GM10847 (cell line): ENCODE measurements around the gene GEMIN7.

Source experiments
- POLR2A ChIP-seq: IDR thresholded peaks from 2 replicates; pipeline ENCODE4 v1.6.1; 2011; ENCODE audit not compliant: insufficient read length; ENCODE audit errors: extremely low read depth

GEMIN7 gene

GRCh38 chr19:45050036-45050435 is 29.0 kb upstream of the GEMIN7 start:
- TF ChIP-seq POLR2A = no peak

DNA sequence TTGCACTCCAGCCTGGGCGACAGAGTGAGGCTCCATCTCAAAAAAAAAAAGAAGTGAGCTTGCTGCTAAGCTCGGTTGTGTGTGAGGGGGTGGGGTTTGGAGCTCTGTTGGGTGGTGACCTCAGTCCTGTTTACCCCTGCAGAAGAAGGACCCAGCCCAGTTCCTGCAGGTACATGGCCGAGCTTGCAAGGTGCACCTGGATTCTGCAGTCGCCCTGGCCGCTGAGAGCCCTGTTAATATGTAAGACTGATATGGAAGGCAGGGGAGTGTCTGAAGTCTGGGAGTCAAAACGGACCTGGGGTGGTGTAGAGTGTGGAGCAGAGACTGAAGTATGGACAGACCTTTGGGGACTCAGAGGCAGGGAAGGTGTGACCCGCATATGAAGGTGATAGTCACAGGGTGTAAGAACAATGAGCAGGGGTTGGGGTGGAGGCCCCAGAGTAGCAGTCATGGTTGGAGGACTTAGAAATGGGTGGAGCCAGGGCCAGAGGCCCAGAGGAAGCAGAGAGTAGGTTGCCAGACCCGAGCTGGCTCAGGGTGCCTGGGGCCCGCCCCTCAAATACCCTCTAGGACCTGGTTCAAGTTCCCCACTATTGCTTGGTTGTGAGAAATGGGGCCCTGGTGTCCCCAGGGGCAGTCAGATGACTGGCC is 27.0 kb upstream of the GEMIN7 start:
- TF ChIP-seq POLR2A = no peak

- no peak for TF ChIP-seq POLR2A
Measured at GRCh38 chr19:45056831-45057230, 22.2 kb upstream of the GEMIN7 start.

DNA sequence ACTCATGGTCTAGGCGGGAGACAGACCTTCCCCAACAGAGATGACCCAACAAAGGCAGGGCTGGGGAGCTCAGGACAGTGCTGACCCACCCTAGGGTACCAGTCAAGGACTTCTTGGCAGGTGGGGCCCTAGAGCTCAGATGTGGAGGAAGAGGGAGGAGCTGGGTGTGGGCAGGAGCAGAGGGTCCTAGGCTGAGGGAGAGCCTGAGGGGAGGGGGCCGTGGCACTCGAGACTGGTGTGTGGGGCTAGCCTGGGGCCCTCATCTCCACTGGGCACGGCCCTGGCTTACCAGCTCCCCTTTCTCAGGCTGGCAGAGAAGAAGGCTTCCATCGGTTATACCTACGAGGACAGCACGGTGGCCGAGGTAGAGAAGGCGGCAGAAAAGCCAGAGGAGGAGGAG is 21.6 kb upstream of the GEMIN7 start:
- no peak for TF ChIP-seq POLR2A

- no peak for TF ChIP-seq POLR2A
Measured at GRCh38 chr19:45058622-45059159, 20.4 kb upstream of the GEMIN7 start.

DNA sequence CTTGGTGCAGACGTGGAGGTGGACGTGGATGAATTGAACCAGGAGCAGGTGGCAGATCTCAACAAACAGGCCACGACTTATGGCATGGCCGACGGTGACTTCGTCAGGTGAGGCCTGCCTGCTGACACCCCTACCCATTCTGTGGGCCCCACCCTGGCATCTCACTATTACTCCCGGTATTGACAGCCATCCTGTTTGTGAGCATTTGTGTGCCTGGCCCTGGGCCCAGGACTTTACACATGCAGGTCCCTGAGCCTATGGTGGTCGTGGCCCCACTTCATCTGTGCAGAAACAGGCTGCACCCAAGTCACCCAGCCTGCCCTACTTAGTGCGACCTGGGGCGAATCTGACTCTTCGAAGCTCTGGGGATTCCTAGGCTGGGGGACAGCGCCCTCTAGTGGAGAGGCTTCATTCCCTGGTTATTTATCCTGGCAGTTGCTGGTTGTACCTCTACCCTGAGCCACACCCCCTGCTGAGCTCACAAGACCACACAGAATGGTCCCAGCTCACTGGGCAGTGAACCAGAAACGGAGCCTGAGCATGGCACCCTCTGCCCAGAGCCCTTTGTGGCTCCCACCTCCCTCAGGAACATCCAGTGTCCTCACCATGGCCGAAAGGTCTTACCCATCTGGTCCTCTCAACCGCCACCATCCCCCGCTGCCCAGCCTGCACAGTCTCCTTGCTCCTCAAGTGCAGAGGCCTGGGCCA is 19.6 kb upstream of the GEMIN7 start:
- TF ChIP-seq POLR2A = no peak

DNA sequence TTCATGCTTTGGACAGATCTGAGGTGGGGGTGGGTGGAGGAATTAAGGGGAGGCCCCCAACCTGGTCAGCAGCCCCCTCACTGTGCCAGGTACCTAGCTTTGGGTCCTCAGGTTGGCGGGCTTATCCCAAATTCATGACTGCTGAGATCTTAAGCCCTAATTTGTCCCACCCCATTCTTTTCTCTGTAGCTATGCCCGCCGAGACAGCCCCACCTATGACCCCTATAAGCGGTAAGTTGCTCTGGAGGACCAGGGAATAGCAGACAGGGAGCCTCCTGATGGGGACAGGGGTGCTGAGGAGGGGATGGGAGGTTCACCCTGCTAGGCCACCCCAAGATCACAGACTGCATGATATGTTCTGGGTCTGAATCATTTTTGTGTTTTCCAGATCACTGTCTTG is 17.1 kb upstream of the GEMIN7 start:
- no peak for TF ChIP-seq POLR2A

DNA sequence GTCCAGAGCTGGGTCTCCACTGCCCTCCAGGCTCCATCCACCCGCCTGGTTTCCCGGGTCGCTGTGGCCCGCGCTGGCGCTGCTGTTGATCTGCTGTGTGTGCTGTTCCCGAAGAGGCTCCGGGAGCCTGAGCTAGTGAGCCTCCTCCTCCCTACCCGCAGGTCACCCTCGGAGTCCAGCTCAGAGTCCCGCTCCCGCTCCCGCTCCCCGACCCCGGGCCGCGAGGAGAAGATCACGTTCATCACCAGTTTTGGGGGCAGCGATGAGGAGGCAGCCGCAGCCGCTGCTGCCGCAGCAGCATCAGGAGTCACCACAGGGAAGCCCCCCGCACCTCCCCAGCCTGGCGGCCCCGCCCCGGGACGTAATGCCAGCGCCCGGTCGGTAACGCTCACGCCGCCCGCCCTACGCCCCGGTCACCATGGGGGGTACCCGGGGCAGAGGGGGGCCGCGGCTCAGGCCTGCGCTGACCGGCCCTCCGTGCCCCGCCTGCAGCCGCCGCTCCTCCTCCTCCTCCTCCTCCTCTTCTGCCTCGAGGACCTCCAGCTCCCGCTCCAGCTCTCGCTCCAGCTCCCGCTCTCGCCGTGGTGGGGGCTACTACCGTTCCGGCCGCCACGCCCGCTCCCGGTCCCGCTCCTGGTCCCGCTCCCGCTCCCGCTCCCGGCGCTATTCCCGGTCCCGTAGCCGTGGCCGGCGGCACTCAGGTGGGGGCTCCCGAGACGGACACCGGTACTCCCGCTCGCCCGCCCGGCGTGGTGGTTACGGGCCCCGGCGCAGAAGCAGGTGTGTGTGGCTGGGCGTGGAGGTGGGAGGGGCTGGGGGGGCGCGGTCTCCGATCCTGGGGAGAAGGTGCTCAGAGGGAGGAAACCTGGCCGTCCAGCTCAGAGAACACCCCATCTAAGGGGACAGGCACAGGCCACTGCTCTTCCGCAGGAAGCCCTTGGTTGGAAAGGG is 14.9 kb upstream of the GEMIN7 start:
- no peak for TF ChIP-seq POLR2A

DNA sequence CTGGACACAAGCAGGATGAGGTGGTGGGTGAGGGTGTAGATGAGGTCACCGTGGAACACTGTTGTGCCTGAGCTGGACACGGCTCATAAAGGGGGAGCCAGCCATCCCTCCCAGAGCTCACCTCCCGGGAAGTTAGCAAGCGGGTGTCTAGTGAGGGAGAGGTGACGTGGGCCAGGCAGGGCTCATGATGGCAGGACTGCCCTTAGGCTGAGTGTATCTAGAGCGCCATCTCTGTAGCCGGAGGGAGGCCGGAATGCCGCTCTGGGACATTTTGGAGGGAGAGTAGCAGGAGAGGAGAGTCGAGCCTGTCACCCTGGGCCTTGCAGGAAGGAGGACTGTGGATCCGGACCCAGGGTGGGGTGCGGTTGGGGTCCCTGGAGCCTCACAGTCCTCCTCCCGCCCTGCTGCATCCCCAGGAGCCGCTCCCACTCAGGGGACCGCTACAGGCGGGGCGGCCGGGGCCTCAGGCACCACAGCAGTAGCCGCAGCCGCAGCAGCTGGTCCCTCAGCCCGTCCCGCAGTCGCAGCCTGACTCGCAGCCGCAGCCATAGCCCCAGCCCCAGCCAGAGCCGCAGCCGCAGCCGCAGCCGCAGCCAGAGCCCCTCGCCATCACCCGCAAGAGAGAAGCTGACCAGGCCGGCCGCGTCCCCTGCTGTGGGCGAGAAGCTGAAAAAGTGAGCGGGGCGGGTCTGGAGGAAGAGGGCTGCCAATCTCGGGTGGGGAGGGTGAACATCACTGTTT is 12.0 kb upstream of the GEMIN7 start:
- TF ChIP-seq POLR2A = no peak

DNA sequence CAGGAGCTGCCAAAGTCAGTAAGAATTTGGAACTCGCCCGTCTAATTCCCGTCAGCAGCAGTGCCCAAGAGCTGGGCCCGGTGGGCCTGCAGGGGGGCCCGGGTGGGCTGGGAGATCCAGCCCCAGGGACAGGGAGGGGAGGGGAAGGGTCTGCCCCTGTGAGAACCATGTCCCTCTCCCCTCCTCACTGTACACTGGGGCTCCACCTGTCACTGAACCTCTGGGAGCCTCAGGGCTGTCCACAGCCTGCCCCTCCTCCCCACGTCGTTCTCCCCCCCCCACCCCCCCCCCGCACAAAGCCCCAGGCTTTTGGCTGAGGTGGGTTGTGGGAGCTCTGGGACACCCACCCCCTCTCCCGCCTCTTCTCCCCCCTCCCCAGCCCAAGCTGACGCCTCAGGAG is 11.0 kb upstream of the GEMIN7 start:
- no peak for TF ChIP-seq POLR2A

GRCh38 chr19:45069056-45069455 is 10.0 kb upstream of the GEMIN7 start:
- no peak for TF ChIP-seq POLR2A

- no peak for TF ChIP-seq POLR2A
Measured at GRCh38 chr19:45070214-45070613, 8.8 kb upstream of the GEMIN7 start.

DNA sequence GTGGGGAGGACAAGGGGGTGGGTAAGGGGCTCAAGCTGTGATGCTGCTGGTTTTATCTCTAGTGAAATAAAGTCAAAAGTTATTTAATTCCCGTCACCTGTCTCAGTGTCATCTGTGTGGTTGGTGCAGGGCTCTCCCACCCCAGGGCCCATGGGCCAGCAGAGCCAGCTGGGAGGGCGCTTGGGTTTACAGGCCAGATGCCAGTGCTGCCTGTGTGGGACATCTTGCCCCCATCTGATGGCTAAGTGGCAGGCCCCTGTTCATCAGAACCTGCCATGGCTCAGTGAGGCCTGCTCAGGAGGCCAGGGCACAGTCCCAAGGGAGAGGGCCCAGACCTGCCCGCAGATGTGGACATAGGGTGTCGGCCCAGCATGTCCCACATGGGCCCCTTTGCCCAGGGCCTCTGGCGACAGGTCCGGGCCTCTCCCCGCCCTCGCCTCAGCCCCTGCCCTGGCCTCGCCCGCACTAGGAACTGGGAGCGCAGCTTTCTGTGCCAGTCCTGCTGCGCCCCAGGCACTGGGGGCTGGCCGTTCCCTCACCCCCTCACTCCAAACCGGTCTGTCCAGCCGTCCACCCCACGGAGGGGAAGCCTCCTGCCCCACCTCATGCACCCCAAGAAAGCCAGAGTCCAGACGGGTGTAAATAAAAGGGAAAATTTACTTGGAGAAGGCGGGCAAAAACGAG is 8.1 kb upstream of the GEMIN7 start:
- peak; percentile 18 for TF ChIP-seq POLR2A

- no peak for TF ChIP-seq POLR2A
Measured at GRCh38 chr19:45071545-45071938, 7.5 kb upstream of the GEMIN7 start.
